HG03064 (cell line): ENCODE results near the gene DNAJC16.
"Not testable (repeated sequence)": the region's sequence is repeated elsewhere in the genome, so short reads cannot be mapped to it uniquely, and the experiment has no call there.

ENCODE experiments used
- ATAC-seq: cut with Tn5 transposase; IDR thresholded peaks from one replicate; pipeline ENCODE4 v1.9.1; 2021; ENCODE audit warnings: low read depth; ENCODE audit not compliant: unreplicated experiment

The DNAJC16 gene

DNA sequence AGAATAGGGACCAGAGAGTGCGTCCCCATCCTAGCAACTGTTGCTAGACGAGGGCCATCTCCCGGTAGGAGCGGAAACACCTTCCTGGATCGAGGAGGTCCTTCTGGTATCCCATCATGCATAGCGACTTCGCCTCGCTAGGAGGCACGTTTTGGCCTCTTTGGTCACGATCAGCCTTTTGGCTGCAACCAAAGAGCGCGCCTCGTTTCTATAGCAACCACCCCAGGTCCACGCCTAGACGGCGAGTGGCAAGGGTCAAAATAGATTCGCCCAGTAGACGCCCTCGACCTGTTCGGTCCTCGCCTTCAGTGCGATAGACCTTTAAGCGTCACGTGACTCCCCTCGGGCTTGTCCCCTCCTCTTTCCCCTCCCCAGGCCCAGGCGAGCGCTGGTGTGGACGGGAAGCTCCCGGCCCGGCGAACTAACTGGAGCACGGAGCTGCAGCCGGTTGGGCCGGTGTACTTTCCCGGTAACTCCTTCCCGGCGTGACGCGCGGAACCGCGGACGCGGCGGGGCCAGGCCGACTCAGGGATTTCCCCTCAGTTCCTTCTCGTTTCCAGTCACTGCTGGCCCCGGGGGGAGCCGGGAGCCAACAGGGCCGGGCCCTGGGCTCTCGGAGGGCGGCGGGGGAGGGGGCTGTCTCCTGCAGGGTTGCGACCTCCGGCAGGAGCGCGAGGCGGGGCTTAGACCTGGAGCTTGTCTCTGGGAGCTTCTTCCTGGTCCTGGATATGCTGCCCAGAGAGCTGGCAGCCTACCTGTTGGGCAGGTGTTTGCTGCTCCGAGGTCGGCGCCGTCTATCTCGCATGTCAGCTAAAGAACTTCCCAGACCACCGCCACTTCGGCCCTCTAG, at the start of gene DNAJC16:
TSS of gene DNAJC16 (plus strand) at position 359 of the 850 bp plus-strand sequence. CDS start 2,258 bp downstream, outside the sequence.
- ATAC-seq: peak; percentile 55

DNA sequence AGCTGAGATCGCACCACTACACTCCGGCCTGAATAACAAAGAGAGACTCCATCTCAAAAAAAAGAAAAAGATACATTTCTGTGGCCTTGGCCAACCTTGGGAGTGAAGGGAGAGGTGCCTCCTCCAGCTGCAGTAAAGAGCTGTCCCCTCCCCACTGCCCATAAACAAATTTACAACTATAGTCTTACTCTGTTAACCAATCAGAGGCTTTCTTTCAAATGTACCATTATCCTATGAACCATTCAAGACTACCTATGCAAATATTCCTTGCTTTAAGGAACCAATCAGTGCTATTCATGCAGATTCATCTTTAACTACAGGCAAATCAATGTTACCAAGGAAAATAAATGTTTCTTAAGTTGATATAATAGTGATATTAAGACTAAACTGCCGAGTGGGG, 49.7 kb upstream of the DNAJC16 start:
- no peak for ATAC-seq

DNA sequence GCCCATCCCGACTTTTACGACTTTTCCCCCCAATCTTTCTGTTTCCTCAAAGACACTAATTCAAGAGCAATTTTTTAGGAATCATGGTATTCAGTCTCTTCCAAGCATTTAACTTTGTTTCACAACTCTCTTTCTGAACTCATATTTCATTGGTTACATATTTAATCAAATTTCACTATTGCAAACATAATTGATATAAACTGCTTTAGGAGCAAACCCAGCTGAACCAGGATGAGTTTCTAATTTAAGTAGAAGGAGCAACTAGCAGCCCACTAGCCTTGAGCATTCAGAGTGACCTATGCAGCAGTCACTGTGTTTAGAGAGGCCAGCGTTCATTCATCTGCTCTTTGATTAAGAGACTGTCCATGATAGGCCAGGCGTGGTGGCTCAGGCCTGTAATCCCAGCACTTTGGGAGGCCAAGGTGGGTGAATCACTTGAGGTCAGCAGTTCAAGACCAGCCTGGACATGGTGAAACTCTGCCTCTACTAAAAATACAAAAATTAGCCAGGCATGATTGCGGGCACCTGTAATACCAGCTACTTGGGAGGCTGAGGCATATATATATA, 48.9 kb upstream of the DNAJC16 start:
- no peak for ATAC-seq

DNA sequence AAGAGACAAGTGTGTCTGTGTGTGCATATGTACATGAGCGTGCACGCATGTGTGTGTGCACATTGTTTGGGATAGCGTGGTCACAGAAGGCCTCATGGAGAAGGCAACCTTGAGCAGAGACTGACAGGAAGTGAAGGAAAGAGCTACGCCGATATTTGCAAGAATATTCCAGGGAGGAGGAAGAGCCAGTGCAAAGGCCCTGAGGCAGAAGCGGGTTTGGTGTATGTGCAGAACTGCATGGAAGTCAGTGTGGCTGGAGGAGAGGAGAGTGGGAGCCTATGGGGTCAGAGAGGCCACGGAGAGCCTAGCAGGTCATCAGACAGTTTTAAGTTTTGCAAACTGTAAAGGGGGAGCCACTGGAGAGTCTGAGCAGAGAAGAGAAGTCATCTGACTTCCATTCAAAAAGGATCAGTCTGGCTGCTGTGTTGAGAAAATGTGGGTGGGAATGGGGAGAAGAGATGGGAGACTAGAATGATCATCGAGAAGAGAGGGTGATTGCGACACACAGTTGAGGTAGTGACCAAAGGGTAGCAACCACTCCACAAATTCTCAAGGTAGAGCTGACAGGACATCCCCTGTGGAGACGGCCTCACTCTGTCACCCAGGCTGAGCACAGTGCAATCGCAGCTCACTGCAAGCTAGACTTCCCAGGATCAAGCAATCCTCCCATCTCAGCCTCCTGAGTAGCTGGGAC, 46.8 kb upstream of the DNAJC16 start:
- no peak for ATAC-seq

DNA sequence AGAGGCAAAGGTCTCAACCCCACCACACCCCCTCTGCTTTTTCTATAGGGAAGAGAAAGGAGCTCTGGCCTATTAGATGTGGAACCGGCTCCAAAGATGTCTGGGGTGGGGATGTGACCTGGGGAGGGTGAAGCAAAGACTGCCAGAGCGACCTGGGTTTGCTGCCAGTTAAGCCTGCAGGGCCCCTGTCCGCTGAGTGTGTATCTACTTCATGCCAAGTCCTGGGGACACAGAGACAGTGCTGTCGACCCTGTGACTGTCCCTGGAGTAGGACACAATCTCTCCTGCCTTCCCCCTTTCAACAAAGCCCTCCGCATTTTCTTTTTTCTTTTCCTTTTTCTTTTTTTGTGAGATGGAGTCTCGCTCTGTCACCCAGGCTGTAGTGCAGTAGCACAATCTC, 44.2 kb upstream of the DNAJC16 start:
- ATAC-seq: not testable (repeated sequence)

DNA sequence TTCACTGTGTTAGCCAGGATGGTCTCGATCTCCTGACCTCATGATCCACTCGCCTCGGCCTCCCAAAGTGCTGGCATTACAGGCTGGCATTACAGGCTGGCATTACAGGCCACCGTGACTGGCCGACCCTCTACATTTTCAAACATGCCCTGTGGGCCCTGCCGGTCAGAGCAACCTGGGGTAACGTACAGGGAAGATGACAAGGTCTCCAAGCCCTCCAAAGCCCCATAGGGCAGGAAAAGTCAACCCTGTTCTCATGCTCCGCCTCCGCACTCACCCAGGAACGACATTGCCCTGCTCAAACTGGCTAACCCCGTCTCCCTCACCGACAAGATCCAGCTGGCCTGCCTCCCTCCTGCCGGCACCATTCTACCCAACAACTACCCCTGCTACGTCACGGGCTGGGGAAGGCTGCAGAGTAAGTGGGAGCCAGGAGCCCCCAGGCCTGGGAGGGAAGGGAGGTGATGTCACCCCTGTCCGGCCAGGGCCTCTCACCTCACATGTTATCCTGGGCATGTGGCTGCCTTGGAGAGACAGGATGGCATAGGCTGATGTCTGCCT, 43.6 kb upstream of the DNAJC16 start:
- ATAC-seq: not testable (repeated sequence)

DNA sequence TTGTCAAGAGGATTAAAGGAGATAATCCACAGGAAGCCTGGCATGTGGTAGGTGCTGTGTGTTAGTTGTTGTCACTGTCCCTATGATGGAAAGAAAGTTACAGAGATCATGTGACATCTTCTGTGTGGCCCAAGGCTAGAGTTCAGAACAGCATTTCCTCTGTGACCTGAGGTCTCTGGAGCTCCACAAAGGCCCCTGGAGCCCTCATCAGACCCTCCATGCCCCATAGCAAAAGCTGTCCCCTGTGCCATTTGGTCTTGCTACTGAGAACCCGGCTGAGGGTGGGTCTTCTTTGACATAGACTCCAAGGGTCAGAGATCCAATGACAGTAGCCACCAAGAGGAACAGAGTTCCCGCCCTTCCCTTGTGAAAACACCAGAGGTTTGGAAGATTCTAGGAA, 42.7 kb upstream of the DNAJC16 start:
- ATAC-seq: no peak

DNA sequence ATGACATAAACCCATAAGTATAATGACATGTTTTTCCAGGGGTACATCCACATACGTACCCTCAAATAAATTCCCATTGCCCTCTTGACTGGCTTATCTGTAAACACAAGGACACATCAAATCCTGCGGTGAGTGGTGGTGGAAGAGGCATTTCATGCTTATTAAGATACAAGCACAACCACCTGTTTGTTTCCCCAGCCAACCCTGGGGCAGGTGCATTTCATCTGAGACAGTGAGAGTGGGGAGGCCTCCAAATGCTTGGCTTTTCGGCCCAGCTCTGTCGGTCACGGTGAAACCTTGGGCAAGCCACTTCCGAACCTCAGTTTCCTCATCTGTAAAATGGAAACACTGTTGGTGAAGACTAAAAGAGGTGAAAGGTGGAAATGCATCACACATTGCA, 42.2 kb upstream of the DNAJC16 start:
- ATAC-seq: not testable (repeated sequence)

DNA sequence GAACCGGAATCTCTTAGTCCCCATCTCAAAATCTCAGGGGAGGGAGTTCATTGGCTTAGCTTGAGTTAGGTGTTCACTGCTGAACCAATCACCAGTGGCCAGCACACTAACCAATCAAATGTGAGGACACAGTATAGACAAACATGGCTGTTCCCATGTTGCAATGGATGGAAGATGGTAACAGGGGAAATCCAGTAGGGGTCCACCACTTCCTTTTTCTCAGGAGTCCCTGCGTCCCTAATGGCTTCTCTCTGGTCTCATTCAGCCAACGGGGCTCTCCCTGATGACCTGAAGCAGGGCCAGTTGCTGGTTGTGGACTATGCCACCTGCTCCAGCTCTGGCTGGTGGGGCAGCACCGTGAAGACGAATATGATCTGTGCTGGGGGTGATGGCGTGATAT, 41.0 kb upstream of the DNAJC16 start:
- no peak for ATAC-seq

DNA sequence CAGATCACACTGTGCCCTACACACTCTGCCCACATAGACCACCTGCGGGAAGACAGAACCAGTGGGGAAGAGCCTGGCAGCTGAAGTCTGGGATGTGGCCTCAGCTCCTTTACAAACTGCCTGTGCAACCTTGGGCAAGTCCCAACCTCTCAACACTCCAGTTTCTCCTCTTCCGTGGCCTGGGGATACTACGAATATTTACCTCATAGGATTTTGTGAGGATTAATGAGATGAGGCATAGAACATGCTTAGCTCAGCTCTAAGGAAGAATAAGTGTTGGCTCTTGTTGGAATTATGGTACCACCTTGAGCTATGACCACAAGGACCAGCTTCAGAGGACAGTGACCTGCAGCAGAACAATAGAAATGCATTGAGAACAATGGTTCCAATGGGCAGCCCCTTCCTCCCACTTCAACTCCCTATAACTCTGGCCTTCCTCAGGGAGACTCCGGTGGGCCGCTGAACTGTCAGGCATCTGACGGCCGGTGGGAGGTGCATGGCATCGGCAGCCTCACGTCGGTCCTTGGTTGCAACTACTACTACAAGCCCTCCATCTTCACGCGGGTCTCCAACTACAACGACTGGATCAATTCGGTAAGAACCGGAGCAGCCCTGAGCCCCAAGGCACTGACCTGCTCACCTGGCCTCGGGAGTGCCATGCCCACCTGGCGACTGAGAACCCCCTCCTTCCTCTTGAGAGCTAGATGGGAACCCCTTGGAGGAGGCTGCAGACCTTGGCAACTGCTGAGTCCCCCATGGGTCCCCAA, 39.6 kb upstream of the DNAJC16 start:
- ATAC-seq: not testable (repeated sequence)

DNA sequence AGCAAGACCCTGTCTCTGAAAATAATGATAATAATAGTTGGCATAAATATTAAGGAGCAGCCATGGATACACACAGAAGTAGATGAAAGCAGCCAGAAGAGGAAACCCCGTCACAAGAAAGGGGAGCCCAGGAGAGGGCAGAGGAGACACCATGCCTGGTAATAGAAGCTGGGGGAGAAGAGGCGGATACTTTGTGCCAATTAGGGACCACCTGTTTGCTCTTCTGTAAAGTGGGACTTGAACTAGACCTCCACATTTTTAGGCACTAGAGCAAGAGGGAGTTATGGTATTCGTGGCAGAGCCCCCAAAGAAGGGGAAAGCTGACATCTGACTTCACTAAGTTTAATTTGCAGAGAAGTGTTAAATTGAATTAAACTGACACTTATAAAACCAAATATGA, 38.3 kb upstream of the DNAJC16 start:
- no peak for ATAC-seq

DNA sequence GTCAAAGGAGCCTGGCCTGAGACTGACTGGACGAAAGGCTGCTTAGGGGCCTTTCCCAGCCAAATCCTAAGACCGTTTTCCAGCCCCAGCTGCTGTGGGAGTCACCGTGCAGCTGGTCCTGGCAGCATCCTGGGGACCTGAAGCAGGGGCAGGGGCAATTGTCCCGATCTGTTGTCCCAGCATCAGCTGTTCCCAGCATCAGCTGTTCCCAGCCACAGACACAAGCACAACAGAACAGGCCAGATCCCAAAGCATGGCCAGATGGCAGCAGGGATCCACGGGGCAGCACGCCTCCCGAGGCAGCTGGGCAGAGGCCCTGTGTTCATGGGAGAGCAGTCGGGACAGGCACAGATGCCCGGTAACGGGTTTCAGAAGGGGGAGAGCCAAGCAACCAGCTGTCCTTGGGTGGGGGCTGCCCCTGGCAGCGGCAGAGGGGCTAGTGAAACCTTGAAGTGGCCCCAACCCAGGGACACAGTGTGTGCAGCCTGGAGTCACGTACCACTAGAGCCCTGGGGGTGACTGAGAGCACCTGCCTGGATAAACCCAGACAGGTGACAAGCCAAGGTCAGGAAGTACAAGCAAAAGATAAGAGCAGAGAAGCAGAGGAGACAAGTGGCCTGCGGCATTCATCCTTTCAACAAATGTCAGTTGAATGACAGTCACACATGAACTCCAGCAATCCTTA, 37.5 kb upstream of the DNAJC16 start:
- ATAC-seq: no peak

DNA sequence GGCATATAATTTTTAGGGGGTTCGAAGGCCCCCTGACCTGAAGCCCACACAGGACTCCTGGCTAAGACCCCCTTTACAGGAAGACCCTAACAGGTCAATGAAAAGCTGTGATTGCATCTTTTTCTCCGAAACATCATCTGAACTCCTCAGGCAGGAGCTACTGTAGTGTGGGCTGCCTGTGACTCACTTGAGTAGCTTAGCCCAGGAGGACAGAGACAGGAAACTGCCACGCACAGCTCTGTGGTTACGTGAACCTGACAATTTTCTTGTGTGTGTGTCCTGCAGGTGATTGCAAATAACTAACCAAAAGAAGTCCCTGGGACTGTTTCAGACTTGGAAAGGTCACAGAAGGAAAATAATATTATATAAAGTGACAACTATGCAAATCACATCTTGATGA, 35.6 kb upstream of the DNAJC16 start:
- not testable (repeated sequence) for ATAC-seq

DNA sequence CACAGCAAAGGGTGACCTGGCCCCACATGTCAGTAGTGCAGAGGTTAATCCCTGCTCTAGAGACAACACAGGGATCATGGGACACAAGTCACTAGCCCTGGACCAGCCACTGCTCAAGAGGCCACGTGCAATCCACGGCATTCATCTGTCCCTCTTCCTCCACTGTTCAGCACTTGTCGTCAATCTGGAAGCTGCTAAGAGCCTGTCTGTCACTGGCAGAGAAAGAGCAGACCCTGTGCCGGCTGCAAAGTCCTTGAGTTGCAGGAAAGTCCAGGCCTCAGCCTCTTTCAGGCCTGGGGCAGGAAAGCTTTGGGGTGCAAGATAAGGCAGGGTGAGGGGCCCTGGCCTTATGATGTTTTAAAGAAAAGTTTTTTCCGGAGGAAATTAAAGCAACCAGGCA, 34.1 kb upstream of the DNAJC16 start:
- no peak for ATAC-seq

DNA sequence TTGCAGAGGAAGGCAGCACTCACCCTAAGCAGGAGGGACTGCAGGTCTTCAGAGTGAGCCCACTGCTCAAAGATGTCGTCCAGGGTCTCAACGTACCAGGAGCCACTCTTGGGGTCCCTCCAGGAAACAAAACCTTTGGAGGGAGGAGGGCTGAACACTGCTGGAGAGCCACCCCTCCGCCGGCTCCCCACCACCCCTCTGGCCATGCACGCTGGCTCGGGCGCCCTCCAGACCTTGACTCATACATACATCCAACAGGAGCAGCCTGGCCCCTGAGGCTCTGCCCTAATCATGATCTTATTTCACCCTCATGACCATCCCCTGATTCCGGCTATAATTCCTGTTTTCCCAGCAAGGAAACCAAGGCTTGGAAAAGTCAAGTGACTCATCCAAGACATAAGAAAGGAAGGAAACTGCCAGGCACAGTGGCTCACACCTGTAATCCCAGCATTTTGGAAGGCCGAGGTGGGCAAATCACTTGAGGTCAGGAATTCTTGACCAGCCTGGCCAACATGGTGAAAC, 32.7 kb upstream of the DNAJC16 start:
- no peak for ATAC-seq

DNA sequence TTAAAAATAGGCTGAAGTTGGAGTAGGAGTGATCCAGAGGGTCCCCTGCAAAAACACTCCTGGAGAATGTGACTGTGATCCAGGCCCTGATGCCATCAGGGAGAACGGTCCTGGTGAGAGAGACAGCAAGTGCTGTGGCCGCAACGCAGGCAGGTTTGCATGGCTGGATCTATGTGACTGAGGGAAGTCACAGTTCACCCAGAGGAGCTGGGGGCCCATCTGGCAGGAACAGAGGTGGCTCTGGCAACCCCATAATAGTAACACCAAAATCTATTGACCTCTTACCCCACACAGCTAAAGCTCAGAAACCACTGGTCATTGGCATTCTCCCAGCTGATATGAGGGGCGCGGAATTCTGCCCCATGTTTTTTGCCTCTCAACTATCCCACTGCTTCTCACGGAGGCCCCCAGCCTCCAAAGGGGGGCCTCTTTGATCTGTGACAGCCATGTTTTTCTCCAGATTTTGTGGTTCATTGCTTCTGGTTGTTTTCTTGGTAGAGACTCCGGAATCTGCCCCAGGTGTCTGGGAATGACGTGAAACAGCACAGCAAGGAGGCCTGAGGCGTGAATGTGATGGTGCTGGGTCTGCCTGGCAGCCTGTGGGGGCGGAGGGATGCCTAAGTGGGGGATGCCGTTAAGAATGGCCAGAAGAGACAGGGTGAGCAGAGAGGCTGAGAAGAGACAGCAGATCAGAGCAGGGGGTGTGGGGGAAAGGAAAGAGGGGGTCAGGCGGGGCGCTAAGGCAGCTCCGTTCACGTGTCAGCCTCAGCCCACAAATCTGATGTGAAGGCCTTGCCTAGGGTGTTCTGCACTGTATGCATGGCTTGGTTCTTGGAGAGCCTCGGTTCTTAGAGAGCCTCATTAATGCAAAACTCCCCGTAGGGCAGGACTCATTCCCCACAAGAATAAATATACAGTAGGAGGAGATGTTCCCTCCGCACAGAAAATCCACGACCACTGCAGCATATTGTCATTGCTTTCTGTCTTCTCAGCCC, 26.2 kb upstream of the DNAJC16 start:
- no peak for ATAC-seq

DNA sequence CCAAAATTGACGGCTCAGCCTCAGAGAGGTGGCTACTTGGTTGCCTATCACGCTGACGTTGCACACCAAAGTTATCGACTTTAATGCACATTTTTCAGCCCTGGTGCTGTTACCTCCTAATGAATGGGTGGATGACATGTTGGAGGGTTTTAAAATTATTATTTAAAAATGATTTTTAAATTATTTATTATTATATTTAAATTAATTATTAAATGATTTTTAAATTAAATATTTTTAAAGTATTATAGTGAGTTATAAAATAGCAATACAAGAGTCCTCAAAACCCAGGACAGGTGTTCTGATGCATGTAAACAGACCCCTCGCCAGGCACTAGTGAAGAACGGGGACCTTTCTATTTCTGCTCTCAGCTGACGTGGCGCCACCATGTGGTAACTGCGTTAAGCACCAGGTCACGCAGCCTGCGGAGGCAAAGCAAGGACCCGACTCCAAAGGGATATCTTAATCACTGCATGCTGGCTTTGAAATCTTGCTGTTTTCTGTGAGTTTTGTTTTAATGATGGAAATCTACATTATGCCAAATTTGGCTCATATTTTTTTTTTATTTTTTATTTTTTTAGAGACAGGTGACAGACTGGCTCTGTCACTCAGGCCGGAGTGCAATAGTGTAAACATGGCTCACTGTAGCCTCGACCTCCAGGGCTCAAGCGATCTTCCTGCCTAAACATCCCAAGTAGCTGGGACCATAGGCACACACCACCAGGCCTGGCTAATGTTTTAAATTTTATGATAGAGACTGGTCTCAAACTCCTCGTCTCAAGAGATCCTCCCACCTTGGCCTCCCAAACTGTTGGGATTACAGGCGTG, 25.2 kb upstream of the DNAJC16 start:
- no peak for ATAC-seq

DNA sequence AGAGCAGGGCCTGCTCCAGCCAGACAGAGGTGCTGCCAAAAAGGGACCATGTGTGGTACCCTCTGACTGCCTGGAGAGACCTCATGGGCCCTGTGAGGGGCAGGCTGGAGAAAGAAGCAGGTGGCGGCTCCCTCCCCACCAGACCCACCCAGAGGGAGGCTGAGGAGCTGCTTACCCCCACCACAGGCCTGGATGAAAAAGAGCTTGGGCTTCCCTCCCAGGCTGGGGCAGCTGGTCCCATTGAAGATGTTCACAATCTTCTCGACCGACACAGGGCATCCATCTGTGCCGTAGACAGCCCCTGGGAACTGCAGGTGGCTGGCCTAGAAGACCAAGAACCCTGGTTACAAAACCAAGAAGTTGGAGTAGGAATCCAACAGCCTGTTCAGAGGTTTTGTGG, 22.2 kb upstream of the DNAJC16 start:
- ATAC-seq: no peak
